HuH-7.5 (cell line): Measurements from ENCODE around the gene IRGQ.
A peak's percentile ranks its signal among the peaks of the same experiment; 100 is the strongest.
"Not testable (repeated sequence)": the region's sequence is repeated elsewhere in the genome, so short reads cannot be mapped to it uniquely, and the experiment has no call there.

Experiments used
- DNase-seq: peaks from one replicate; pipeline ENCODE4 v3.0.0; 2011; ENCODE audit warnings: low spot score

IRGQ gene

GRCh38 chr19:43595999-43596841 lies at the start of gene IRGQ, which contains the start of gene ZNF576:
TSS of gene IRGQ (minus strand) at chr19:43596134. CDS start at chr19:43595338, 796 bp downstream.
TSS of gene ZNF576 (plus strand) at chr19:43596595. CDS start at chr19:43597109, 514 bp downstream.
- peak; percentile 97 for DNase-seq

GRCh38 chr19:43644181-43644580 lies 48.2 kb upstream of the IRGQ start:
- no peak for DNase-seq

GRCh38 chr19:43643326-43643725 lies 47.4 kb upstream of the IRGQ start:
- DNase-seq = no peak

- no peak for DNase-seq
Observed at GRCh38 chr19:43642531-43642930, 46.6 kb upstream of the IRGQ start.

- DNase-seq = no peak
Observed at GRCh38 chr19:43641333-43641732, 45.4 kb upstream of the IRGQ start.

- no peak for DNase-seq
Observed at GRCh38 chr19:43640424-43640757, 44.5 kb upstream of the IRGQ start.

GRCh38 chr19:43639519-43640423 lies 43.8 kb upstream of the IRGQ start, which contains the start of gene CADM4:
TSS of gene CADM4 (minus strand) at chr19:43639850. CDS start at chr19:43639790, 60 bp downstream.
- no peak for DNase-seq

- DNase-seq = no peak
Observed at GRCh38 chr19:43638995-43639518, 43.1 kb upstream of the IRGQ start.

- no peak for DNase-seq
Observed at GRCh38 chr19:43638214-43638994, 42.5 kb upstream of the IRGQ start.

- no peak for DNase-seq
Observed at GRCh38 chr19:43636121-43636683, 40.3 kb upstream of the IRGQ start.

- not testable (repeated sequence) for DNase-seq
Observed at GRCh38 chr19:43635561-43635940, 39.6 kb upstream of the IRGQ start.

GRCh38 chr19:43634872-43635560 lies 39.1 kb upstream of the IRGQ start:
- DNase-seq = no peak

GRCh38 chr19:43634506-43634871 lies 38.6 kb upstream of the IRGQ start:
- no peak for DNase-seq

- no peak for DNase-seq
Observed at GRCh38 chr19:43634068-43634467, 38.1 kb upstream of the IRGQ start.

- DNase-seq = no peak
Observed at GRCh38 chr19:43633520-43633919, 37.6 kb upstream of the IRGQ start.

GRCh38 chr19:43631491-43631890 lies 35.6 kb upstream of the IRGQ start:
- no peak for DNase-seq

- DNase-seq = no peak
Observed at GRCh38 chr19:43628646-43629326, 32.9 kb upstream of the IRGQ start.

- DNase-seq = no peak
Observed at GRCh38 chr19:43626838-43627237, 30.9 kb upstream of the IRGQ start.

GRCh38 chr19:43625918-43626579 lies 30.1 kb upstream of the IRGQ start:
- DNase-seq = no peak

GRCh38 chr19:43624933-43625332 lies 29.0 kb upstream of the IRGQ start:
- no peak for DNase-seq
